Mammary epithelial cell (primary cell): Measurements from ENCODE around the gene GOLGA8A.

ENCODE experiments used
- CTCF ChIP-seq, 2 donors: IDR thresholded peaks in 1 of 2; conservative IDR thresholded peaks in 1 of 2; 2 replicates each; pipeline ENCODE4 v1.5.1; 2011 to 2012; ENCODE audit warnings: inconsistent platforms in 2 of 2, low read length in 2 of 2, mild to moderate bottlenecking in 2 of 2, control low read depth in 1 of 2, low read depth in 1 of 2; ENCODE audit not compliant: insufficient read depth in 1 of 2; ENCODE audit errors: extremely low read depth in 1 of 2
- EZH2 ChIP-seq: IDR thresholded peaks from 2 replicates; pipeline ENCODE4 v1.6.1; 2012; ENCODE audit warnings: low read length, inconsistent platforms, borderline replicate concordance

- TF ChIP-seq CTCF (conservative IDR thresholded peaks at IDR 0.05 in 1 of 2, IDR thresholded peaks at IDR 0.05 in 1 of 2; ENCODE audit: extremely low read depth in 1 of 2, insufficient read depth in 1 of 2, low read depth in 1 of 2, low read length in 2 of 2) (no peak), EZH2 (no peak)
These were observed 22.8 kb upstream of the GOLGA8A start for GRCh38 chr15:34460451-34460850.
